WTC11 (cell line): ENCODE measurements around the gene SPATA22. TPM values are rescaled to one million over a fixed set of nuclear protein-coding genes. Genes with fewer than 3 reads are reported as not detected.

Experiments
- ATAC-seq: fragments of 200-7000 bp; cut with Tn5 transposase; 2 replicates; pipeline ENCODE4 v1.10.0; 2021; ENCODE audit warnings: mild to moderate bottlenecking, moderate library complexity
- CTCF ChIA-PET: fragments of 300-600 bp; sonication (Branson Sonifier 250); formaldehyde crosslinking; loops from one replicate; lab custom pipeline; 2021; ENCODE audit warnings: antibody characterized with exemption; lab: Charles Lee
- POLR2A ChIA-PET: fragments of 350-600 bp; sonication (Branson Sonifier 250); formaldehyde crosslinking; loops from one replicate; lab custom pipeline; 2021; ENCODE audit warnings: antibody characterized with exemption; lab: Charles Lee
- DNase-seq: peaks from one replicate; pipeline ENCODE4 v3.0.0; 2021; ENCODE audit warnings: low spot score
- H3K27ac Mint-ChIP-seq: 2 replicates; pipeline ENCODE4 v1.8.0; 2021; ENCODE audit warnings: mixed read lengths
- H3K27me3 Mint-ChIP-seq: 2 replicates; pipeline ENCODE4 v1.8.0; 2021; ENCODE audit warnings: low read depth, mild to moderate bottlenecking, moderate library complexity, mixed read lengths
- H3K36me3 Mint-ChIP-seq: 2 replicates; pipeline ENCODE4 v1.8.0; 2021; ENCODE audit warnings: mixed read lengths
- H3K4me1 Mint-ChIP-seq: 2 replicates; pipeline ENCODE4 v1.8.0; 2022; ENCODE audit warnings: mixed read lengths
- H3K4me3 Mint-ChIP-seq: 2 replicates; pipeline ENCODE4 v1.8.0; 2021; ENCODE audit warnings: mild to moderate bottlenecking, moderate library complexity, mixed read lengths
- H3K9me3 Mint-ChIP-seq: 2 replicates; pipeline ENCODE4 v1.8.0; 2021; ENCODE audit warnings: mixed read lengths
- AFF4 ChIP-seq: sonication (generic); formaldehyde crosslinking; IDR thresholded peaks from 2 replicates; pipeline ENCODE4 v1.8.1; 2023; ENCODE audit warnings: mild to moderate bottlenecking, missing genetic modification reagents, borderline replicate concordance
- ATF1 ChIP-seq: sonication (generic); formaldehyde crosslinking; IDR thresholded peaks from 2 replicates; pipeline ENCODE4 v1.8.1; 2023; ENCODE audit warnings: mild to moderate bottlenecking, moderate library complexity, missing genetic modification reagents
- CBFB ChIP-seq: sonication (generic); formaldehyde crosslinking; IDR thresholded peaks from 2 replicates; pipeline ENCODE4 v1.8.1; 2022; ENCODE audit warnings: mild to moderate bottlenecking, low read depth, missing genetic modification reagents
- CTCF ChIP-seq: fragments of 200-600 bp; IDR thresholded peaks from 2 replicates; pipeline ENCODE4 v1.8.0; 2022; ENCODE audit warnings: antibody characterized with exemption
- E2F4 ChIP-seq: sonication (generic); formaldehyde crosslinking; IDR thresholded peaks from 2 replicates; pipeline ENCODE4 v1.8.1; 2022; ENCODE audit warnings: low read depth, mild to moderate bottlenecking, moderate library complexity, missing genetic modification reagents, borderline replicate concordance
- E2F5 ChIP-seq: sonication (generic); formaldehyde crosslinking; IDR thresholded peaks from 2 replicates; pipeline ENCODE4 v1.8.1; 2022; ENCODE audit warnings: mild to moderate bottlenecking, moderate library complexity, missing genetic modification reagents
- FOXK1 ChIP-seq: sonication (generic); formaldehyde crosslinking; IDR thresholded peaks from 2 replicates; pipeline ENCODE4 v1.8.0; 2022; ENCODE audit warnings: mild to moderate bottlenecking, moderate library complexity, missing genetic modification reagents
- HMGXB4 ChIP-seq: sonication (generic); formaldehyde crosslinking; IDR thresholded peaks from 2 replicates; pipeline ENCODE4 v1.8.1; 2023; ENCODE audit warnings: mild to moderate bottlenecking, moderate library complexity, missing genetic modification reagents
- IRF1 ChIP-seq: sonication (generic); formaldehyde crosslinking; IDR thresholded peaks from 2 replicates; pipeline ENCODE4 v1.8.0; 2023; ENCODE audit warnings: missing genetic modification reagents
- IRF2 ChIP-seq: sonication (generic); formaldehyde crosslinking; IDR thresholded peaks from 2 replicates; pipeline ENCODE4 v1.8.0; 2022; ENCODE audit warnings: low read depth, missing genetic modification reagents, borderline replicate concordance
- MAX ChIP-seq: sonication (generic); formaldehyde crosslinking; IDR thresholded peaks from 2 replicates; pipeline ENCODE4 v1.8.0; 2022; ENCODE audit warnings: mild to moderate bottlenecking, missing genetic modification reagents
- MXD4 ChIP-seq: fragments of 250-450 bp; sonication (Bioruptor Pico); IDR thresholded peaks from 2 replicates; pipeline ENCODE4 v1.8.0; 2021; ENCODE audit warnings: mild to moderate bottlenecking, moderate library complexity, borderline replicate concordance
- PRRX2 ChIP-seq: fragments of 250-450 bp; sonication (Bioruptor Pico); IDR thresholded peaks from 2 replicates; pipeline ENCODE4 v1.8.0; 2021; ENCODE audit warnings: mild to moderate bottlenecking
- SP1 ChIP-seq: sonication (generic); formaldehyde crosslinking; conservative IDR thresholded peaks from 2 replicates; pipeline ENCODE4 v1.8.1; 2022; ENCODE audit warnings: missing genetic modification reagents
- TEAD1 ChIP-seq: sonication (generic); formaldehyde crosslinking; IDR thresholded peaks from 2 replicates; pipeline ENCODE4 v1.8.0; 2022; ENCODE audit warnings: mild to moderate bottlenecking, missing genetic modification reagents
- TP53 ChIP-seq: sonication (generic); formaldehyde crosslinking; IDR thresholded peaks from 2 replicates; pipeline ENCODE4 v1.8.1; 2023; ENCODE audit warnings: mild to moderate bottlenecking, missing genetic modification reagents
- USF2 ChIP-seq: sonication (generic); formaldehyde crosslinking; IDR thresholded peaks from 2 replicates; pipeline ENCODE4 v1.8.1; 2023; ENCODE audit warnings: mild to moderate bottlenecking, missing genetic modification reagents, moderate library complexity
- ZNF232 ChIP-seq: sonication (generic); formaldehyde crosslinking; IDR thresholded peaks from 2 replicates; pipeline ENCODE4 v1.8.0; 2022; ENCODE audit warnings: mild to moderate bottlenecking, missing genetic modification reagents
- ZNF281 ChIP-seq: sonication (generic); formaldehyde crosslinking; IDR thresholded peaks from 2 replicates; pipeline ENCODE4 v1.8.0; 2023; ENCODE audit warnings: mild to moderate bottlenecking, missing genetic modification reagents
- ZNF512 ChIP-seq: sonication (generic); formaldehyde crosslinking; IDR thresholded peaks from 2 replicates; pipeline ENCODE4 v1.8.1; 2022; ENCODE audit warnings: missing genetic modification reagents, borderline replicate concordance
- total RNA-seq: library from RNA; stranded (reverse); gene quantifications from 3 replicates; pipeline ENCODE4 v1.2.3, GENCODE V29; 2021

Gene SPATA22
- total RNA-seq, 1 experiment from 2014 or later = not detected

- H3K27me3 Mint-ChIP-seq = peaks cover 17% of the 10 kb centered on the region
- ATAC-seq (no peak), DNase-seq (no peak)
- no peak overlapping the region for H3K27ac Mint-ChIP-seq
- peaks cover 4% of the 10 kb centered on the region for H3K9me3 Mint-ChIP-seq
- ChIA-PET CTCF (no interaction called here), POLR2A (no interaction called here)
- peaks cover 3% of the 10 kb centered on the region; the same call in 1 of the 2 replicates for H3K36me3 Mint-ChIP-seq
- peaks cover 43% of the 10 kb centered on the region for H3K4me1 Mint-ChIP-seq
- no peak overlapping the region for H3K4me3 Mint-ChIP-seq
- TF ChIP-seq HMGXB4 (CRISPR knock-in tag) (no peak), USF2 (CRISPR knock-in tag) (no peak), E2F4 (CRISPR knock-in tag) (no peak), IRF2 (CRISPR knock-in tag) (no peak), TEAD1 (CRISPR knock-in tag) (no peak), CBFB (no peak), PRRX2 (CRISPR knock-in tag) (no peak), CTCF (no peak), E2F5 (CRISPR knock-in tag) (no peak), ZNF512 (CRISPR knock-in tag) (no peak), ZNF281 (no peak), SP1 (CRISPR knock-in tag) (no peak), MAX (CRISPR knock-in tag) (no peak)
- TF ChIP-seq, all 79 proteins: peak for 0
These were observed 36.2 kb upstream of the SPATA22 start for GRCh38 chr17:3507869-3508268.

GRCh38 chr17:3507071-3507470 is 35.5 kb upstream of the SPATA22 start:
- peaks cover 4% of the 10 kb centered on the region for H3K9me3 Mint-ChIP-seq
- peaks cover 3% of the 10 kb centered on the region; the same call in 1 of the 2 replicates for H3K36me3 Mint-ChIP-seq
- peaks cover 35% of the 10 kb centered on the region for H3K4me1 Mint-ChIP-seq
- ChIA-PET POLR2A (no interaction called here), CTCF (no interaction called here)
- no peak overlapping the region for H3K4me3 Mint-ChIP-seq
- H3K27ac Mint-ChIP-seq = no peak overlapping the region
- ATAC-seq (no peak), DNase-seq (no peak)
- H3K27me3 Mint-ChIP-seq = peaks cover 10% of the 10 kb centered on the region
- no peak for TF ChIP-seq ZNF232 (CRISPR knock-in tag)
- no peak for TF ChIP-seq FOXK1
- TF ChIP-seq ATF1 (CRISPR knock-in tag) = no peak
- TF ChIP-seq IRF1 (CRISPR knock-in tag) = no peak
- TF ChIP-seq AFF4 = no peak
- TF ChIP-seq MXD4 (CRISPR knock-in tag) = no peak
- TF ChIP-seq TP53 = no peak
